ENCODE results near the gene FAM3C. TPM values are rescaled to one million over a fixed set of nuclear protein-coding genes. Genes with fewer than 3 reads are reported as not detected.
"Not testable (repeated sequence)": the region's sequence is repeated elsewhere in the genome, so short reads cannot be mapped to it uniquely, and the experiment has no call there.

Gene FAM3C
- total RNA-seq, 1 experiment from 2014 or later: 14.1 TPM

GRCh38 chr7:121341933-121342332 is 54.2 kb downstream of the FAM3C start:
- DNase-seq (ENCODE audit: low spot score): no peak
- in situ Hi-C loops (cut with HindIII; ENCODE audit: low sequenced_read_pairs): no loop called here

DNA sequence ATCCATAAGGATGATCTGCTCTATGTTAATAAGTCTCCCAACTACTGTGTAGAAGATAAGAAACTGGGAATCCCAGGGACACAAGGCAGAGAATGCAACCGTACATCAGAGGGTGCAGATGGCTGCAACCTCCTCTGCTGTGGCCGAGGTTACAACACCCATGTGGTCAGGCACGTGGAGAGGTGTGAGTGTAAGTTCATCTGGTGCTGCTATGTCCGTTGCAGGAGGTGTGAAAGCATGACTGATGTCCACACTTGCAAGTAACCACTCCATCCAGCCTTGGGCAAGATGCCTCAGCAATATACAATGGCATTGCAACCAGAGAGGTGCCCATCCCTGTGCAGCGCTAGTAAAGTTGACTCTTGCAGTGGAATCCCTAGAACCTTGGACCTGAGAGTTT is 57.0 kb downstream of the FAM3C start:
- no peak for DNase-seq (ENCODE audit: low spot score)
- in situ Hi-C loops (cut with HindIII; ENCODE audit: low sequenced_read_pairs): no loop called here

GRCh38 chr7:121337398-121337797 is 58.7 kb downstream of the FAM3C start:
- in situ Hi-C loops (cut with HindIII; ENCODE audit: low sequenced_read_pairs): no loop called here
- no peak for DNase-seq (ENCODE audit: low spot score)

- DNase-seq (ENCODE audit: low spot score): no peak
- in situ Hi-C loops (cut with HindIII; ENCODE audit: low sequenced_read_pairs): no loop called here
These were observed 59.5 kb downstream of the FAM3C start for GRCh38 chr7:121336579-121336978.

- in situ Hi-C loops (cut with HindIII; ENCODE audit: low sequenced_read_pairs): no loop called here
- DNase-seq (ENCODE audit: low spot score): no peak
These were observed 61.0 kb downstream of the FAM3C start for GRCh38 chr7:121334875-121335648.

DNA sequence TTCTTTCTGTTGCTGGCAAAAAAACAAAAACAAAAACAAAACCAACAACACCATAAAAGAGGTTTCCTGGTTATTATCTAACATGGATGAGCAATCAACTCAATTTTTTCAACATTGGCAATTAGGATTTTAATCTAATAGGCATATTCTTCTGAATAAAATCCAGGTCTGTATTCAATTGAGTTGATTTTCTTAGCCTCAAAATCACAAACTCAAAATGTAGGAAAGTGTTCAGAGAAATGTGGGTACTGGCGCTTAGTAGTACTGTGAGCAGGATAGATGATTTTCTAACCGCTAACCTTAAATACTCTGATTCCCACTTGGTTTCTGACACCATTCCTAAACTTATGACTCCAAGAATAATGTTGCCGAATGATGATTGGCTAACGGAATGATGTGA is 61.7 kb downstream of the FAM3C start:
- no peak for DNase-seq (ENCODE audit: low spot score)
- in situ Hi-C loops (cut with HindIII; ENCODE audit: low sequenced_read_pairs): no loop called here

DNA sequence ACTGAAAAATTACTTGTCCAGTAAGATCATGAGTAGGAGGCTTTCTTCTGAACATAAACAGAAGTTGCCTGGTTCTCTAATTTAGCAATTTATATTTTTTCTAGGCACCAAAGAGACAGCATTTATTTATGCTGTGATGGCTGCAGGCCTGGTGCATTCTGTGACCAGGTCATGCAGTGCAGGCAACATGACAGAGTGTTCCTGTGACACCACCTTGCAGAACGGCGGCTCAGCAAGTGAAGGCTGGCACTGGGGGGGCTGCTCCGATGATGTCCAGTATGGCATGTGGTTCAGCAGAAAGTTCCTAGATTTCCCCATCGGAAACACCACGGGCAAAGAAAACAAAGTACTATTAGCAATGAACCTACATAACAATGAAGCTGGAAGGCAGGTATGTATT is 64.5 kb downstream of the FAM3C start:
- in situ Hi-C loops (cut with HindIII; ENCODE audit: low sequenced_read_pairs): no loop called here

GRCh38 chr7:121331048-121331447 is 65.1 kb downstream of the FAM3C start:
- in situ Hi-C loops (cut with HindIII; ENCODE audit: low sequenced_read_pairs): no loop called here
- no peak for DNase-seq (ENCODE audit: low spot score)

More for the DNA sequence above, 64.5 kb downstream of the FAM3C start:
- DNase-seq (ENCODE audit: low spot score): no peak

GRCh38 chr7:121330053-121330833 is 65.9 kb downstream of the FAM3C start:
- in situ Hi-C loops (cut with HindIII; ENCODE audit: low sequenced_read_pairs): no loop called here
- no peak for DNase-seq (ENCODE audit: low spot score)

DNA sequence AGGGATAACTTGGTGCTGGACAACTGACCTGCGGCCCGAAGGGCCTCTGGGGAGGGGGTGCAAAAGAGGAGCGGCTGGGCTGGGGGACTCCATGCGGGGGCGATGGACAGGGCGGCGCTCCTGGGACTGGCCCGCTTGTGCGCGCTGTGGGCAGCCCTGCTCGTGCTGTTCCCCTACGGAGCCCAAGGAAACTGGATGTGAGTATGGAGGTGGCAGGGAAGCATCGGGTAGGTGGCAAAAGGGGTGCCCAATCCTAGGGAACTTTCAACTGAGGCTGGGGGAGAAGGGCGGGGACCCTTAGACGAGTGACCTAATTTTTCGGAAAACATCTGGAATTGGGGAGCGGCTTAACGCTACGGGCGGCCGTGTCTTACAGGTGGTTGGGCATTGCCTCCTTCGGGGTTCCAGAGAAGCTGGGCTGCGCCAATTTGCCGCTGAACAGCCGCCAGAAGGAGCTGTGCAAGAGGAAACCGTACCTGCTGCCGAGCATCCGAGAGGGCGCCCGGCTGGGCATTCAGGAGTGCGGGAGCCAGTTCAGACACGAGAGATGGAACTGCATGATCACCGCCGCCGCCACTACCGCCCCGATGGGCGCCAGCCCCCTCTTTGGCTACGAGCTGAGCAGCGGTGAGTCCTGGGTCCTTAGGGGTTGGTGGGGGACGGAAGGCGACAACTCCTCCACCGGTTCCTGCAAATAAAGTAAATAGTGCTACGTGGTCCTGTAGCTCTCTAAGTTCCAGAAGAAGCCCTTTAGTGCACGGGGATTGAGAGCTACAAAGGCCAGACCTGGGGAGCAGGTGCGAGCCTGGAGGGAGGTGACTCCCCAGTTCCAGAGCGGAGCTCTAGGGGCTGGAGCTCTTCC is 66.7 kb downstream of the FAM3C start:
- DNase-seq (ENCODE audit: low spot score): peak; percentile 19
- in situ Hi-C loops (cut with HindIII; ENCODE audit: low sequenced_read_pairs): no loop called here

DNA sequence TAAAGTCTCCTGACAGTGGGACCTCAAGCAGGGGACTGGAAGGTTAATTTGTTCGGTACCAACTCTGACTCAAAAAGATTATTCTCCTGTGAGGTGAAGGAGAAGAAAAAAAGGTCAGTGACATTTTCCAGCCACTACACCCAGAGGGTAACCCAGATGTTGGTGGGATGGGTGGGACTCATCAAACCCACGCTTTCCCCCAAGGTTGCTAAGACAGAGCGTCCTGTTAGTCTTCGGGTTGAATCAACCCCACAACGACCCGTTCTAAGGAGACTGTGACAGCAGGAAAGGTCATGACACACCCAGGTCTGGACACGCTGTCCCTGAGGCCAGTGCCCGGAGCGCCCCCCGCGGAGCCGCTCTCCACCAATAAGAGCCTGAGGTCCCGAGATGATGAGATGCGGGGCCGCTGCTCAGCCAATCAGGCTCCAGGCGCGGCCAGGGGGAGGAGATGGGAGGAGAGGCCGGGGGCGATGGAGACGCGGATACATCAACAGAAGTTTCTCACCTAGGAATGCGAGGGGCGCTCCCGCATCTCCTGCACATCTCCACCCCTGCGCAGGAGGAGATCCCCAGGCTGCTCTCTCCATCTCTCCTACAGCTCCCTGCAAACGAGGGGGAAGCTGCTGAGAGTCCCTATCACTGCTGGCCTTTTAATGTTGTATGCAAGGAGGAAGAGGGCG is 67.5 kb downstream of the FAM3C start, which contains the start of gene WNT16:
Gene WNT16, plus strand, starts transcription at position 493 of the 683 bp plus-strand sequence. CDS start 293 bp downstream, outside the sequence.
- in situ Hi-C loops (cut with HindIII; ENCODE audit: low sequenced_read_pairs): no loop called here
- no peak for DNase-seq (ENCODE audit: low spot score)

- in situ Hi-C loops (cut with HindIII; ENCODE audit: low sequenced_read_pairs): no loop called here
These were observed 68.4 kb downstream of the FAM3C start for GRCh38 chr7:121327671-121328070.

GRCh38 chr7:121323515-121324302 is 72.4 kb downstream of the FAM3C start:
- in situ Hi-C loops (cut with HindIII; ENCODE audit: low sequenced_read_pairs): no loop called here
- DNase-seq (ENCODE audit: low spot score): no peak

More at GRCh38 chr7:121327671-121328070, 68.4 kb downstream of the FAM3C start:
- DNase-seq (ENCODE audit: low spot score): no peak

- in situ Hi-C loops (cut with HindIII; ENCODE audit: low sequenced_read_pairs): no loop called here
- DNase-seq (ENCODE audit: low spot score): no peak
These were observed 73.6 kb downstream of the FAM3C start for GRCh38 chr7:121322460-121322859.

DNA sequence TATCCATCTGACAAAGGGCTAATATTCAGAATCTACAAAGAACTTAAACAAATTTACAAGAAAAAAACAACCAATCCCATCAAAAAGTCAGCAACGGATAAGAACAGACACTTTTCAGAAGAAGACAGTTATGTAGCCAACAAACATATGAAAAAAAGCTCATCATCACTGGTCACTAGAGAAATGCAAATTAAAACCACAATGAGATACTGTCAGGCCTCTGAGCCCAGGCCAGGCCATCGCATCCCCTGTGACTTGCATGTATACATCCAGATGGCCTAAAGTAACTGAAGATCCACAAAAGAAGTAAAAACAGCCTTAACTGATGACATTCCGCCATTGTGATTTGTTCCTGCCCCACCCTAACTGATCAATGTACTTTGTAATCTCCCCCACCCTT is 80.9 kb downstream of the FAM3C start:
- DNase-seq (ENCODE audit: low spot score); in situ Hi-C loops (cut with HindIII; ENCODE audit: low sequenced_read_pairs): not testable (repeated sequence)

DNA sequence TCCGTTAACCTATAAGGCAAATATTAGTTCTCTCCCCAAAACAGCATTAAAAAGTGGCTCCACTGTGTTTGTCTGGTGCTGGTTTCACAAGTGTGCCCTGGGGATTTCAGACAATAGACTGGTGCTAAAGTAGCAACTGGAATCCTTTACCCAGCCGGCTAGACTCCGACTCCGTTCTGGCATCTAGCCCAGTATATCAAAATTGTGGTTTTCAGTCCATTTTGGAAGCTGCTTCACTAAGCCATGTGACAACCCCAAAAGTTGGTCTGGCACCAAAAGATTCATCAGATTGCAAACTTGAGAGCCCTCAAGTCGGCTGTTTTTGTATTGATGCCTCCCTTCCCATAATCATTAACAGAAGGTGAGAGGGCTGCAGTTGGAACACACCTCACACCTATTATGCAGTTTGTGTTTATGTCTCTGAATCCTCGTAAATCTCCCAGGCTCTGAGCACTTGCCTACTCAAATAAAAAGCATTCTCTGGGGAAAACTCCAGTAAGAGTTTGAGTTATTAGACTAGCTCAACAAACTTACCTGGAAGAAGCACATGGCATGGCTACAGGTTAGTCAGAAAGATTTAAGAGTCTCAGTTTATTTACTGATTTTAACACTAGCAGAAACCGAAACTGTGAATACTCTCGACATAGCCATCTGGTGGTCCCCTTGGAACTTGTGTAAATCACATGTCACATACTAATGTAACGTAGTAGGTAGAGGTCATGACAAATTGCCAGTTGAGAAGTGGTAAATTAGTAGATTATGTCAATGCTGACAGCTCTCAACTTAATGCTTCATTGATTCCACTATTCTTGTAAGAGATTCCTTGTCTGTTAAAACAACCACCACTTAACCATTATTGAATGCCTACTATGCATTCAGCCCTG is 82.1 kb downstream of the FAM3C start:
- in situ Hi-C loops (cut with HindIII; ENCODE audit: low sequenced_read_pairs): no loop called here
- DNase-seq (ENCODE audit: low spot score): no peak

GRCh38 chr7:121313220-121313792 is 82.8 kb downstream of the FAM3C start:
- DNase-seq (ENCODE audit: low spot score): no peak
- in situ Hi-C loops (cut with HindIII; ENCODE audit: low sequenced_read_pairs): no loop called here
